Caco-2 (cell line): ENCODE data around the gene PHF21A. TPM values are rescaled to one million over a fixed set of nuclear protein-coding genes. Genes with fewer than 3 reads are reported as not detected.

Experiments
- BruUV-seq: library from RNA; stranded (reverse); fragments of 400-500 nt; replicated peaks from 2 replicates; lab custom pipeline; 2021; lab: Mats Ljungman, UMichigan
- CTCF ChIA-PET: fragments of 300-600 bp; sonication (Branson Sonifier 250); formaldehyde crosslinking; loops from one replicate; lab custom pipeline; 2022; ENCODE audit warnings: antibody characterized with exemption; lab: Charles Lee
- POLR2A ChIA-PET: fragments of 300-600 bp; sonication (Branson Sonifier 250); formaldehyde crosslinking; loops from one replicate; lab custom pipeline; 2022; ENCODE audit warnings: antibody characterized with exemption; lab: Charles Lee
- DNase-seq, 2 experiments: peaks; one replicate each; pipeline versions ENCODE4 v3.0.0 to v3.0.0-alpha.2; 2020 to 2022
- H3K27me3 ChIP-seq: replicated peaks from 2 replicates; pipeline ENCODE4 v1.6.0; 2011; ENCODE audit warnings: low read length; ENCODE audit not compliant: control insufficient read depth, insufficient read depth
- H3K36me3 ChIP-seq: 2 replicates; pipeline ENCODE4 v1.5.1; 2011; ENCODE audit warnings: low read length; ENCODE audit not compliant: control insufficient read depth, insufficient read depth
- H3K4me1 ChIP-seq: fragments of 250-450 bp; sonication (Bioruptor Pico); 2 replicates; pipeline ENCODE4 v1.5.1; 2020; ENCODE audit warnings: mild to moderate bottlenecking
- H3K4me3 ChIP-seq: 2 replicates; pipeline ENCODE4 v1.5.1; 2011; ENCODE audit warnings: low read depth, mild to moderate bottlenecking, control low read depth, low read length
- H3K9me3 ChIP-seq: fragments of 250-450 bp; sonication (Bioruptor Pico); 2 replicates; pipeline ENCODE4 v1.5.1; 2020; ENCODE audit warnings: mild to moderate bottlenecking, moderate library complexity
- H3K27ac Mint-ChIP-seq: one replicate; pipeline ENCODE4 v1.8.0; 2022; ENCODE audit warnings: mixed read lengths; ENCODE audit not compliant: unreplicated experiment
- H3K27me3 Mint-ChIP-seq: one replicate; pipeline ENCODE4 v1.8.0; 2022; ENCODE audit warnings: mixed read lengths; ENCODE audit not compliant: insufficient read depth, unreplicated experiment
- H3K36me3 Mint-ChIP-seq: one replicate; pipeline ENCODE4 v1.8.0; 2022; ENCODE audit warnings: mild to moderate bottlenecking, mixed read lengths; ENCODE audit not compliant: insufficient read depth, unreplicated experiment
- H3K4me1 Mint-ChIP-seq: one replicate; pipeline ENCODE4 v1.8.0; 2022; ENCODE audit warnings: low read depth, mixed read lengths; ENCODE audit not compliant: unreplicated experiment
- H3K4me3 Mint-ChIP-seq: one replicate; pipeline ENCODE4 v1.8.0; 2022; ENCODE audit warnings: mild to moderate bottlenecking, moderate library complexity, mixed read lengths; ENCODE audit not compliant: unreplicated experiment
- H3K9me3 Mint-ChIP-seq: one replicate; pipeline ENCODE4 v1.8.0; 2022; ENCODE audit warnings: mixed read lengths; ENCODE audit not compliant: unreplicated experiment
- intact Hi-C: fragments of 100-400 bp; cut with micrococcal nuclease; formaldehyde crosslinking; loops from one replicate; pipeline ENCODE4 v1.10.0; 2022; ENCODE audit not compliant: unreplicated experiment
- total RNA-seq: library from RNA; stranded (reverse); gene quantifications from 2 replicates; pipeline ENCODE4 v1.2.3, GENCODE V29; 2022
- TF ChIP-seq, protein P1 (sequence below), 2 experiments: fragments of 200-600 bp in 1 of 2; IDR thresholded peaks; 1 replicate in 1 of 2; 2 replicates in 1 of 2; pipeline versions ENCODE4 v1.5.1 to v1.8.0; 2011 to 2022; ENCODE audit warnings: antibody characterized with exemption in 1 of 2, control low read depth in 1 of 2, inconsistent platforms in 1 of 2, low read depth in 1 of 2, low read length in 1 of 2, mild to moderate bottlenecking in 1 of 2, moderate library complexity in 1 of 2; ENCODE audit not compliant: insufficient read depth in 1 of 2, severe bottlenecking in 1 of 2, unreplicated experiment in 1 of 2

Gene PHF21A
- total RNA-seq, 1 experiment from 2014 or later = 20.0 TPM

- H3K27me3 Mint-ChIP-seq = no peaks in the 10 kb centered on the region
- H3K4me1 Mint-ChIP-seq = peaks cover 8% of the 10 kb centered on the region
- Histone ChIP-seq H3K27me3 (no peaks in the 10 kb centered on the region), H3K9me3 (no peaks in the 10 kb centered on the region), H3K4me3 (no peak overlapping the region), H3K4me1 (peaks cover 4% of the 10 kb centered on the region), H3K36me3 (no peaks in the 10 kb centered on the region)
- H3K27ac Mint-ChIP-seq = no peak overlapping the region
- TF ChIP-seq, protein P1, sequence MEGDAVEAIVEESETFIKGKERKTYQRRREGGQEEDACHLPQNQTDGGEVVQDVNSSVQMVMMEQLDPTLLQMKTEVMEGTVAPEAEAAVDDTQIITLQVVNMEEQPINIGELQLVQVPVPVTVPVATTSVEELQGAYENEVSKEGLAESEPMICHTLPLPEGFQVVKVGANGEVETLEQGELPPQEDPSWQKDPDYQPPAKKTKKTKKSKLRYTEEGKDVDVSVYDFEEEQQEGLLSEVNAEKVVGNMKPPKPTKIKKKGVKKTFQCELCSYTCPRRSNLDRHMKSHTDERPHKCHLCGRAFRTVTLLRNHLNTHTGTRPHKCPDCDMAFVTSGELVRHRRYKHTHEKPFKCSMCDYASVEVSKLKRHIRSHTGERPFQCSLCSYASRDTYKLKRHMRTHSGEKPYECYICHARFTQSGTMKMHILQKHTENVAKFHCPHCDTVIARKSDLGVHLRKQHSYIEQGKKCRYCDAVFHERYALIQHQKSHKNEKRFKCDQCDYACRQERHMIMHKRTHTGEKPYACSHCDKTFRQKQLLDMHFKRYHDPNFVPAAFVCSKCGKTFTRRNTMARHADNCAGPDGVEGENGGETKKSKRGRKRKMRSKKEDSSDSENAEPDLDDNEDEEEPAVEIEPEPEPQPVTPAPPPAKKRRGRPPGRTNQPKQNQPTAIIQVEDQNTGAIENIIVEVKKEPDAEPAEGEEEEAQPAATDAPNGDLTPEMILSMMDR (IDR thresholded peaks at IDR 0.05; ENCODE audit: insufficient read depth in 1 of 2, low read depth in 1 of 2, low read length in 1 of 2, severe bottlenecking in 1 of 2, unreplicated experiment in 1 of 2) = no peak
- no peak overlapping the region for H3K4me3 Mint-ChIP-seq
- BruUV-seq = no TSS peak
- ChIA-PET POLR2A (no interaction called here), CTCF (no interaction called here)
- no peaks in the 10 kb centered on the region for H3K9me3 Mint-ChIP-seq
- peaks cover 41% of the 10 kb centered on the region for H3K36me3 Mint-ChIP-seq
- intact Hi-C loops = no loop called here
- DNase-seq = no peak
Measured at GRCh38 chr11:45904309-45904915, 216.8 kb downstream of the PHF21A start.

- intact Hi-C loops = no loop called here
Measured at GRCh38 chr11:45902452-45903380, 218.5 kb downstream of the PHF21A start.

GRCh38 chr11:45901626-45902025 is 219.6 kb downstream of the PHF21A start:
- intact Hi-C loops = no loop called here
- H3K9me3 ChIP-seq = no peaks in the 10 kb centered on the region
- Mint-ChIP-seq H3K9me3 (no peaks in the 10 kb centered on the region), H3K4me1 (peaks cover 8% of the 10 kb centered on the region), H3K27ac (no peak overlapping the region), H3K36me3 (peaks cover 22% of the 10 kb centered on the region), H3K27me3 (peaks cover 4% of the 10 kb centered on the region), H3K4me3 (no peak overlapping the region)
- ChIA-PET POLR2A (no interaction called here), CTCF (interaction anchor here (0.6 kb wide), 1 partner anchor 55 kb away, joined by 3 read pairs; no protein-coding TSS in a partner anchor)
- H3K4me3 ChIP-seq = no peak overlapping the region
- no peaks in the 10 kb centered on the region for H3K36me3 ChIP-seq
- H3K4me1 ChIP-seq = peaks cover 10% of the 10 kb centered on the region
- no peak for DNase-seq
- H3K27me3 ChIP-seq = no peaks in the 10 kb centered on the region
- no TSS peak for BruUV-seq
- TF ChIP-seq, protein P1 (IDR thresholded peaks at IDR 0.05; ENCODE audit: insufficient read depth in 1 of 2, low read depth in 1 of 2, low read length in 1 of 2, severe bottlenecking in 1 of 2, unreplicated experiment in 1 of 2) = no peak

More at GRCh38 chr11:45902452-45903380, 218.5 kb downstream of the PHF21A start:
- Mint-ChIP-seq H3K4me1 (peaks cover 8% of the 10 kb centered on the region), H3K9me3 (no peaks in the 10 kb centered on the region), H3K27me3 (peaks cover 3% of the 10 kb centered on the region), H3K4me3 (no peak overlapping the region), H3K27ac (no peak overlapping the region), H3K36me3 (peaks cover 28% of the 10 kb centered on the region)
- ChIA-PET CTCF (no interaction called here), POLR2A (no interaction called here)
- DNase-seq = no peak
- peaks cover 10% of the 10 kb centered on the region for H3K4me1 ChIP-seq
- no TSS peak for BruUV-seq
- no peaks in the 10 kb centered on the region for H3K27me3 ChIP-seq
- TF ChIP-seq, protein P1 (IDR thresholded peaks at IDR 0.05; ENCODE audit: insufficient read depth in 1 of 2, low read depth in 1 of 2, low read length in 1 of 2, severe bottlenecking in 1 of 2, unreplicated experiment in 1 of 2) = no peak
- H3K4me3 ChIP-seq = no peak overlapping the region
- H3K9me3 ChIP-seq = no peaks in the 10 kb centered on the region
- H3K36me3 ChIP-seq = no peaks in the 10 kb centered on the region
